ENCODE data around the gene TREH.

GRCh38 chr11:118662401-118663271 is 16.8 kb downstream of the TREH start:
- no peak for TF ChIP-seq CTCF (conservative IDR thresholded peaks at IDR 0.05; ENCODE audit: low read depth, low read length)
- no peak for TF ChIP-seq EZH2 (IDR thresholded peaks at IDR 0.05; ENCODE audit: borderline replicate concordance, low read depth, low read length, poor library complexity, severe bottlenecking)

Data from A673 (cell line).